Erythroblast (primary cell): ENCODE results near the gene GEMIN7.
"Not testable (repeated sequence)": the region's sequence is repeated elsewhere in the genome, so short reads cannot be mapped to it uniquely, and the experiment has no call there.

Experiments
- DNase-seq, 2 experiments: peaks; one replicate each; lab custom pipeline; 2025; lab: John Stamatoyannopoulos, UW
- GATA1 ChIP-seq: IDR thresholded peaks from 2 replicates; pipeline ENCODE4 v1.6.1; 2011; ENCODE audit warnings: low read depth, mild to moderate bottlenecking, control low read depth, low read length, moderate library complexity
- POLR2A ChIP-seq: IDR thresholded peaks from 2 replicates; pipeline ENCODE4 v1.6.1; 2011; ENCODE audit warnings: mild to moderate bottlenecking, low read length

The GEMIN7 gene

DNA sequence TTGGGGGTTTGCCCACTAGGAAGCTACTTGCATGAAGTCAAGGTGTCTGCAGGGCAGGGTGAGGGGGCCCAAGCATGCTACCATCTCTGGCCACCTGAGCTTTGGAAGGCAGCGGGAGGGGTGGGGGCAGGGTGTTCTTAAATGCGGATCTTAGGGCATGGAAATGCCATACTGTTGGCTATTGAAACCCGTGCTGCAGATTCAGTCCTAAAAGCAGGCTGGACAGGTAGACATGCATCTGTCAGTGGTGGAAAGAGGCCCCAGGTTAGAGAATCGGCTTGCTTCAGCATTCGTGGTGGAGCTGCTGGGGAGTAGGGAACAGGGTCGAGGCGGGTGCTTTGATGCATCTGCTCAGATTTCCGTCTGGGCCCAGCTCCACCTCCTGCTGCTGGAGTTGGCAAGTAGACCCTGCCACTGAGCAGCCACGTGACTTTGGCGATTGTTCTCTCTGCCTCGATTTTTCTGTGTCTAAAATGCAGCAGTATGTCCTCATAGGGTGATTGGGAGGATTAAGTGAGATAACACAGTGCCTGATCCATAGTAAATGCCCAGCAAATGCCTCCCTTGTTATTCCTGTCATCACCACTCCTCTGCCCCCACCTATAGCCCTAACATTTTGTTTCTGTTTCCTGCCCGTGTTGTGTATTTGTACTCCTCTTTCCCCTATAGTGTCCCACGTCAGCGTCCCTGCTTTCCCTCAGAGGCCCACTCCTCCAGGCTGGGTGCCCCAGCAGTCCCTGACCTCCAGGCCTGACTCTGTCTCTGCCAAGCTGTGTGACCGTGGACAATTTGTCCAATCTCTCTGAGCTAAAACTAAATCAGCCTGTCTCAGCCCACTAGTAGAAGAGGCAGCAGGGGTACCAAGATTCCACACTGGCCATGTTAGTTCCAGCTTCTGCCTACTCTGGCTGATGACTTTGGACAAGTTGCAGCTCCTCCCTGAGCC lies 19.7 kb downstream of the GEMIN7 start:
- DNase-seq = no peak
- TF ChIP-seq POLR2A (no peak), GATA1 (no peak)

- TF ChIP-seq GATA1 = no peak
- no peak for TF ChIP-seq POLR2A
- DNase-seq = peak in 1 of 2 experiments; percentile 19
Observed at GRCh38 chr19:45099467-45100191, 20.6 kb downstream of the GEMIN7 start.

GRCh38 chr19:45100201-45100600 lies 21.1 kb downstream of the GEMIN7 start:
- TF ChIP-seq POLR2A (no peak), GATA1 (no peak)
- no peak for DNase-seq

- TF ChIP-seq GATA1 = no peak
- no peak for TF ChIP-seq POLR2A
- no peak for DNase-seq
Observed at GRCh38 chr19:45100846-45101252, 21.8 kb downstream of the GEMIN7 start.

GRCh38 chr19:45101806-45102205 lies 22.7 kb downstream of the GEMIN7 start:
- TF ChIP-seq GATA1 (no peak), POLR2A (no peak)
- no peak for DNase-seq

GRCh38 chr19:45102481-45102880 lies 23.4 kb downstream of the GEMIN7 start:
- no peak for DNase-seq
- TF ChIP-seq POLR2A = no peak
- no peak for TF ChIP-seq GATA1

- no peak for DNase-seq
Observed at GRCh38 chr19:45103156-45103507, 24.1 kb downstream of the GEMIN7 start.

GRCh38 chr19:45103508-45104319 lies 24.7 kb downstream of the GEMIN7 start:
- no peak for TF ChIP-seq POLR2A
- no peak for TF ChIP-seq GATA1
- DNase-seq = no peak

More at GRCh38 chr19:45103156-45103507, 24.1 kb downstream of the GEMIN7 start:
- TF ChIP-seq POLR2A (no peak), GATA1 (no peak)

DNA sequence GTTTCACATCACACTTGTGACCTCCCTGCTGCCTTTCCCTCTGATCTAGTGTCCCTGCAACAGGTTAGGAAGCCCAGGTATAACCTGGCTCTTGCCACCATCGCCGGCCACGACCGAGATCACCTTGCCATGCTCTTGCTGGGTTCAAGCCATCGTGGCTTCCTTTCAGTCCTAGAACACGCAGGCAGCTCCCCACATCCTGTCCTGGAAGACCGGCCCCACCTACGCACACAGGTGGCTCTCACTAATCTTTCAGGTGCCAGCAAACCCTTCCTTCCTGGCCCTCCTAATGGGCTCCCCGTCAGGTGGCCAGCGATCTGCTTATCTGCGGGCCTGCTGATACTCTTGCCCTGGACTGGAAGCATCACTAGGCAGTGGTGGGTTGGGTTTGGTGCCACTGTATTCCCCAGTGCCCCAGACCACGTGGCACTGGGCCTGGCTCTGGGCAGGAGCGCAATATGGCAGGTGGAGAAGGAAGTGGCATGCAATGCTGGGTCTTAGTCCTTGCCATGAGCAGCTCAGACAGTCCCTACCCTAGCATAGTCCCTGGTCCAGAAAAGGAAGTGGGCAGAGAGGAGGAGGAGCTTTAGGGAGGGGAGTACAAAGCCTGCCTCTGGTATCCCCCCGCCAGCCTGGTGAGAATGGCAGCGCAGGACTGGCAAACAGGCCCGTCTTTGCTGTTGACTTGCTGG lies 25.7 kb downstream of the GEMIN7 start:
- DNase-seq = no peak
- TF ChIP-seq POLR2A (no peak), GATA1 (no peak)

- not testable (repeated sequence) for DNase-seq
Observed at GRCh38 chr19:45106363-45106762, 27.3 kb downstream of the GEMIN7 start.

DNA sequence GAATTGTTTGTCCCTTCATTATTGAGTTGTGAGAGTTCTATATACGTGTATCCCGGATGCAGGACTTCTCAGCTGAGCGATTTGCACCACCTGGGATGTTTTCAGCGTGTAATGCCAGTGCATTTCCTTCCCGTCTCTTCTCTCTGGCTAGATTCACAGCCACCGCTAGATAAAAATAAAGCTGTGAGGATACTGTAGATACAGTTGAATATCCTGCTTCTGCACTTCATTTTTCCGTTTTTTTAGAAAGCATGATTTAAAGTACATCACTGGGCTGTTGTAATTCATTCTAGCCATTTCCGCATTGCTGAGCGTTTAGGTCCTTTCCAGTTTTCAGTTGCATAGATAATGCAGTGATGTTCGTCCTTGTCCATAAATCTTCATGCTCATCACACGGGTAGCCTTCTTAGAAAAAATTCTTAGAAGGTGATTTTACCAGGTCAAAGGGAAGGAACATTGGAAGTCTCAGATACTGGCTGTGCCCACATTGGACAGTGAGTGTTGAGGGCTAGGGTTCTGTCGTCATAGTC lies 28.6 kb downstream of the GEMIN7 start:
- DNase-seq = no peak
- TF ChIP-seq GATA1 (no peak), POLR2A (no peak)

DNA sequence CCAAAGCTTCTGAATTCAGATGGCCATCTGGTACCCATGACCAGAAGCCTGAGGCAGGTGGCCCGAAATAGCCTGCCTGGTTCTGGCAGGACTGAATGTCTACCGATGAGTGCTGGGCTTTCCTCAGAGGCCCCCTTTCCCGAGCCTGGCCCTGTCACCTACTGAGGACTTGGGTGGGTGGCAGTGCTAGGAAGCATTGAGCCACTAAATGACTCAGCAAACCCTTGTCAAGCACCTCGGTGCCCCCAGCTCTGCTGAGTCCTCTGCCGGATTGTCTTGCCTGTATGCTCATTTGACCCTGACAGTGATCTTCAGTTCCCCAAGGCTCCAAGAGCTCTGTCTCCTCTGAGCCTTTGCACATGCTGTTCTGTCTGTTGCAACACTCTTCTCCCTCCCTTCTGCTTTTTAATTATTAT lies 31.8 kb downstream of the GEMIN7 start:
- TF ChIP-seq GATA1 (no peak), POLR2A (no peak)
- DNase-seq = peak; percentile 64 to 72

- DNase-seq = no peak
- TF ChIP-seq GATA1 = no peak
- TF ChIP-seq POLR2A = no peak
Observed at GRCh38 chr19:45112111-45112827, 33.2 kb downstream of the GEMIN7 start.

DNA sequence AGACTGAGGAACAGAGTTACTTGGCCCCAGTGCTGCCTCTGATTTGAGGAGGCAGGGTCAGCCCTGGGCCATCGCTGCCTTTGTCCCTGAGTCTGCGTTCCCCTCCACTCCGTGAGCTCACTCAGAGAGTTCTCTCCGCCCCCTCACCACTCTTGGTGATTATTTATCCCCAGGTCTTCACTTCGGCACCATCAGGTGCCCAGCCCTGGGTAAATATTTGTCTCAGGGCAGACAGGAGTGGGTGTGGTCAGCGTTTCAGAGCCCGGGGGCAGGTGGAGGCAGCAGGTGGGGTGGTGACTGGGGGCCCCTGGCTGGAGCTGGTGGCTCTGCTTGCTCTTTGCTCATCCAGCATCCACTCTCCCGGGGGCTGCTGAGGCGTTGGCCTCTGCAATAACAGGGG lies 34.6 kb downstream of the GEMIN7 start:
- no peak for TF ChIP-seq GATA1
- no peak for TF ChIP-seq POLR2A
- no peak for DNase-seq
